Fibroblast of villous mesenchyme (primary cell): Measurements from ENCODE around the gene YBX1. TPM values are rescaled to one million over a fixed set of nuclear protein-coding genes. Genes with fewer than 3 reads are reported as not detected.

Source experiments
- DNase-seq: peaks from one replicate; pipeline ENCODE4 v3.0.0-alpha.2; 2010; ENCODE audit warnings: low read depth
- H3K4me3 ChIP-seq: 2 replicates; pipeline ENCODE4 v1.5.1; 2011; ENCODE audit warnings: low read depth, mild to moderate bottlenecking, low read length
- CTCF ChIP-seq: IDR thresholded peaks from 2 replicates; pipeline ENCODE4 v1.5.1; 2012; ENCODE audit warnings: low read depth, mild to moderate bottlenecking, low read length; ENCODE audit not compliant: insufficient read depth
- total RNA-seq: library from RNA; depleted of rRNA; stranded (reverse); fragments of >200 nt; gene quantifications from 2 replicates; pipeline ENCODE4 v1.2.3, GENCODE V29; 2012

YBX1 gene
- total RNA-seq, 1 donor: 578 TPM

- no peak for DNase-seq
- no peak for TF ChIP-seq CTCF
- no peak overlapping the region for H3K4me3 ChIP-seq
These were observed 56.5 kb downstream of the YBX1 start for GRCh38 chr1:42738678-42739226.

GRCh38 chr1:42739753-42740700, 57.8 kb downstream of the YBX1 start, which contains the start of gene CLDN19:
TSS of gene CLDN19 (minus strand) at chr1:42740236. CDS start at chr1:42740063, 173 bp downstream.
- DNase-seq: no peak
- no peak within 1 kb of the TSS for H3K4me3 ChIP-seq
- no peak for TF ChIP-seq CTCF

GRCh38 chr1:42740851-42741580, 58.8 kb downstream of the YBX1 start:
- H3K4me3 ChIP-seq: no peak overlapping the region
- DNase-seq: no peak
- TF ChIP-seq CTCF: no peak

GRCh38 chr1:42741706-42742105, 59.5 kb downstream of the YBX1 start:
- TF ChIP-seq CTCF: no peak
- H3K4me3 ChIP-seq: no peak overlapping the region
- no peak for DNase-seq

GRCh38 chr1:42742141-42742540, 59.9 kb downstream of the YBX1 start:
- H3K4me3 ChIP-seq: no peak overlapping the region
- TF ChIP-seq CTCF: no peak
- no peak for DNase-seq

- no peak for TF ChIP-seq CTCF
- DNase-seq: no peak
- H3K4me3 ChIP-seq: no peak overlapping the region
These were observed 60.5 kb downstream of the YBX1 start for GRCh38 chr1:42742617-42743316.
